ENCODE results near the gene PEF1.

The PEF1 gene

DNA sequence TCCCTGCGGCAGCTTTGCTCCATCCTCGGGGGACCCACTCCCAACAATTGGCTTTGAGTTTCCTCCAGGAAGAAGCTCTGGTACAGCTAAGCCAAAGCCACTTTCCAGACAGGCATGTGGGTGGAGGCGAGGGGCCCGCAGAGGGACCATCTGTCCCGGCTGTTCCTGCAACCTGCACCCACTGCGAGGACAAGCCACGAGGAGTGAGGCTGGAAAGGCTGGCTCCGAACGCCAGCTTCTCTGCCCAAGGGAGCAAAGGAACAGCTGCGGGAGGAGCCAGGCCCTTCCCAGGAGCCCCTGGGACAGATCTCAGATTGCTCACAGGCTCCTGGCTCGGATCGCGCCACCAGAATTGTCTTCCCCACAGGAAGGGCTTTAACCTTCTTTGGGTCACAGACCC, 28.3 kb upstream of the PEF1 start:
- no peak for DNase-seq (ENCODE audit: low read depth, low spot score)
- H3K27ac ChIP-seq = no peak overlapping the region

DNA sequence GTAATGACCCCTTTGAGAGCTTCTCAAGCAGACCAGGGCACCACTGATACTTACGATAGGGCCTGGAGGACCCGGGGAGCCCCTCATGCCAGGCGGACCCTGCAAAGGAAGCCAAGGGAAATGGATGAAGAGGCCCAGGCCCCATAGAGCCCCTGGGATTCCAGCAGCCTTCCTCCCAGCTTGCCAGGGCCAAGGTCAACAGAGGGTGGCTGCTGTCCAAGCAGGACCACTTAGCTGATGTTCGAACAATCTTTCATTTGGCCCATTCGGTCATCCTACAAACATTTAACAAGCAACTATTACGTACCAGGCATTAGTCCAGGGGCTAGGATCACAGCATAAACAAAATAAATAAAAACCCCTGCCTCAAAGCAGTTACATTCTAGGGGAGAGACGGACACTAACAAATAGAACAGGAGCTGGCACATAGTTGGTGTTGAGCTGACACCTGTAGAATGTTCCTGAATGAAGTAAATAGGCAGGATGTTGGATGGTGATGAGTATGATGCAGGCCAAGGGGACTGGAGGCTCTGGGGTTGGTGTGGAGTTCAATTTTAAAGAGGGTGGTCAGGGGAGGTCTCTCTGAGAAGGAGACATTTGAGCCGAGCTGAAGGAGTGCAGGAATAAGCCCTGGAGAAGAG, 27.0 kb upstream of the PEF1 start:
- DNase-seq (ENCODE audit: low read depth, low spot score) = no peak

DNA sequence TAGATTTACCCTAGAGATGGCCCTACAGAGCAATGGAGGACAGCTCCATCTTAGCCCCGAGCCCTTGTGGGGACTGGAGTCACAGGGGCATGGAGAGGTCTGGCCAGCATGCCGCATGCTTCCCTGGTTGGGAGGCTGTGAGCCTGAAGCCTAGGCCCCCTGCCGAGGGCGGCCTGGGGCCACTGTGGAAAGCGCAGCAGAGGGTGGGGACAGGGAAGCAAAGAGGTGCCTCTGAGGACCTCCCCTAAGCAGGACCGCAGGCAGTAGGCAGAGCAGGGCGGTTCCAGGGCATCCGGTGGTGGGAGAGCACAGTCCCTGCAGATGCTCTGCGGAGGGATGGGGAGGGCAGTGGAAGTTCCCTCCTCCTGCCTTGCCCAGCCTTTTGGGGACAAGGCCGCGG, 26.5 kb upstream of the PEF1 start:
- DNase-seq (ENCODE audit: low read depth, low spot score) = no peak
- no peak overlapping the region for H3K27ac ChIP-seq

More for the DNA sequence above, 27.0 kb upstream of the PEF1 start:
- no peak overlapping the region for H3K27ac ChIP-seq

DNA sequence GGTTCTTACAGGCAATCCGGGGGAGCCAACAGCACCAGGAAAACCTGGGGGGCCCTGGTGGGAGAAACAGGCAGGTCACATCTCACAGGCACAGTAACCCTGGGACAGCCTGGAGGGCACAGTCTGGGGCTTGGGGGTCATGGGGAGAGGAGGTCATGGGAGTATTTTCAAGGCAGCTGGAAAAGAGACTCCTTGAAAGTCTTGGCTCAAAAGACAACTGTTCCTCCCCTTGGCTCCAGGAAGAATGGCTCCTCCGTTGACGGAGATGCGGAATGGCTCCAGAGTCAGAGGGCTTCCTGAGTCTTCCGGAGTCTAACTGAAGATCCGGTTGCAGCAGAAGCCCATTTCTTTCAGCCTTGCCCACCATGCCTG, 25.9 kb upstream of the PEF1 start:
- no peak for DNase-seq (ENCODE audit: low read depth, low spot score)
- H3K27ac ChIP-seq = peak overlapping the region; percentile 82

DNA sequence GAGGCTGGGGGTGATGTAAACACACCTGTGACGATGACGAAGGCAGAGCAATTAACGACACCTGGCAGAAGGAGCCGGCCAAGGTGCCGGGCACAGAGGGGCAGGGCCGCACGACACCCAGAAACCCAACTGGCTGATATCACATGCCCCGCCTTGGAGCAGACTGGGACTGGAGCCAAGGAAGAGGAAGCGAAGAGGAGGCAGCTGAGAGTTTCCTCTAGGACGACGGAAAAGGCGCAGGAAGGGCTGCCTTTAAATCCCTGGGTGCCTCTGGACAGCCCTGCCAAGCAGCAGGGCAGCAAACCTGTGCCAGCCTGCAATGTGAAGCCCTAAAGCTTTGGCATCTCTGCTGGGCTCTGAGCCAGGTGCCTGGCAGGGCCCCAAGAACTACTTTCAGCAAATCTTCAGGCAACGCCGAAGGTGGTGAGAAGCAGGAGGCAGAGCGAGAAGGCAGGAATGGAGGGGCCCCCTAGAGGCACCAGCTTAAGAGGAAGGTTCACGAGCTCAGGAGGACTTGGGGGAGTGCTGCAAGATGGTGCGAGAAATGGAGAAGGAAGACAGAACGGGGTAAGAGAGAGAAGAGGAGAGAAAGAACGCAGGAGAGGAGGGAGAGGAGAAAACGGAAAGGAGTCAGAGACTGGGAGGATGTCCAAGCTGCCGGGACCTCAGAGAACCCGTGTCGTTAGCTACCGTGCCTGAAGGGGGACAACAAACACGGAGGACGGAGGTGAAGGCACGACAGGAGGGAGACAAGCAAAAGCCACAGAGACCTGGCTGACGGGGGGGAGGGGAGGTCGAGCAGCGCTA, 25.3 kb upstream of the PEF1 start:
- peak overlapping the region; percentile 82 for H3K27ac ChIP-seq
- DNase-seq (ENCODE audit: low read depth, low spot score) = peak; percentile 78

DNA sequence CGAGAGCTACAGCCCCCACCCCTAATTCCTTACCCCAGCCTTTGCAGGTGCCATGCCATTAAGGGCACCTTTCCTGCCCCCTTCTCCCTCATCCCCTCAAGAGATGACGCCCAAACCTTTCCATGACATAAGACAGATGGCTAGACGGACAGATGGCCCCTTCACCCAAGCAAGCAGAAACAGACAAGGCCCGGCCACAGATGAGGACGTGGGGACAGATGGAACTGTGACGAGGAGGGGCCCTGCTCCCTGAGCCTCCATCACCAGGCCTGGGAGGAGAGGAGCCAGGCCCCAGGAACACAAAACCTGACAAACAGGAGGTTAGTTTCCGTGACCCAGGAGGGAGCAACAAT, 24.7 kb upstream of the PEF1 start:
- H3K27ac ChIP-seq = peak overlapping the region; percentile 82

DNA sequence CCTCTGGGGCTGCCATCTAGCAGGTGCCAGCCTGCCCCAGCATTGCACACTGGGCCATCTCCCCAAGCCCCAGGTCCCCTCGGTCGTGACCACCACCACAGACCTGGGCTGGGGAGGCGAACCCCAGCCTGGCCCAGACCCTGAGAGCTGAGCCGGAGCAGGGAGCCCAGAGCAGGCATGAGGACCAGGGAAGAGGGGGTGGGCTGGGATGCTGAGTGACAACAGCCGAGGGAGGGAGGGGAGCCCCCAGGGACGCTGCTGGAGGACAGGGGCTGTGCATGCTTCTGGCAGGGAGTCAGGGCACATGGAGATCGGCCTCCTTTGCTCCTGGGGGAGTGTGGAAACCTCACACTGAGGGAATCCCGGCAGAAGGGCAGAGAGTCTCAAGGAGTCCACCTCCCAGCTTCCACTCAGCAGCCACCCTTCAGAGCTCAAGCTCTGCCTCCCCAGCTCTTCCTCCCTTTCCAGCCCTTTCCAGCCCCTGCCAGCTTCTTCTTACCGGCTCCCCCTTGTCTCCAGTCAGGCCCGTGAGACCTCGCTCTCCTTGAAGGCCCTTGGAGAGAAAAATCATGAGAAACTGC, 23.7 kb upstream of the PEF1 start:
- DNase-seq (ENCODE audit: low read depth, low spot score) = no peak
- H3K27ac ChIP-seq = no peak overlapping the region

More for the DNA sequence above, 24.7 kb upstream of the PEF1 start:
- DNase-seq (ENCODE audit: low read depth, low spot score) = no peak

DNA sequence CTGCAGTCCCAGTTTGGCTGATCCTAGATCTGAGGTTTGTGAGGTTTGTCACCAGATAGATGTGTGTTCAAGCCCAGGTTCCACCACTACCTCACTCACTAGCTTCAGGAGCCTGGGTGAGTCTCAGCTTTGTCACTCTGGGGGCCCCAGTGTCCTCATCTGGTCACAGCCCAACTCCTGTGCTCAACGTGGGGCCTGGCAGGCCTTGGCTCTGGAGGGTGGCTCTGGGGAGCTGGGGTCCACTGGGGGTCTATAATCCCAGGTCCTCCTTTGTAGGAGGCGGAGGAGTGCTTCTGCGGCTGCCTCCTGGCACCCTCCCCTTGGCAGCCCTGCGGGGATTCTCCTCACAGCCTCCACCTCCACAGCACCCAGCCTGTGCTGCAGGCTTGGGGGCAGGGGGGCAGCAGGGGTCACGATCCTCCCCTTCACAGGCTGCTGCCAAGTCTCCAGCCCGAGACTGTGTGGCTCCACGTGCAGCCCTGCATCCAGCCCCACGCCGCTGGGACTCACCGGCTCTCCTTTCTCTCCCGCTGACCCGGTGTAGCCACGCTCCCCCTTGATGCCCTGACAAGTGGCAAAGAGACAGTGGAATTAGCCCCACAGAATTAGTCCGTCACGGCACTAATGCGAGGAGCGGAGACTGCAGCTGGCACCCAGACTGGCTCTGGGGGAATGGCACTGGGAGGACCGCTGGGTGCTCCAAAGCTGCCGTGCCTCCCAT, 22.5 kb upstream of the PEF1 start:
- peak overlapping the region; percentile 56 for H3K27ac ChIP-seq
- no peak for DNase-seq (ENCODE audit: low read depth, low spot score)

DNA sequence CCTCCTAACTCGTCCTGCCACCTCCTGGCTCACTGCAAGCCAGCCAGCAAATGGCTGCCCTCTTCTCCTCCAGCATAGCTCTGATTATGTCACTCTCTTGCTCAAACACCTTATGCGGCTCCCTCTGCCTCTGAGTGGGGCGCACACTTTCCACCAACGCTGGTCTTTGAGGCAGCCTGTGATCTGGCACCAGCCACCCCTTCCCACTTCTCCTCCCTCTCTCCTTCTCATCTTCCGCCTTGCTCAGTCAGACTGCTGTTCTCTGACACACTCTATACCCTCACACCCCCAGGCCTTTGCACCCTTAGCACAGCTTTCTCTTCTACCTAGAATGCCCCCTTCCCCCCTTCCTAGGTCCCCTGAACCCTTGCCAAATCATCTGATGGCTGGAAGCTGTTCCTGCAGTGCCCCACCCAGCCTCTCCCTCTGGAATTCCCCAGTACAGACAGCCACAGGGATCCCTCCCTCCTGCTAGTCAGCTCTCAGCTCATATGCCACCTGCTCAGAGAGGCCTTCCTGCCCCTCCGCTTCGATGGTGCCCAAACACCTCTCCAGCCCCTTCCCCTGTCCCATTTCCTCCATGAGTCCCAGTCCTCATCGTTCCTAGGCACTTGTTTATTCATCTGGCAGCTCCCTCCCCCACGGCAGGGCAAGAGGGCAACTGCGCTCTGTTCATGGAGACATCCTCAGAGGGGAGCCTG, 21.7 kb upstream of the PEF1 start:
- DNase-seq (ENCODE audit: low read depth, low spot score) = peak; percentile 61
- peak overlapping the region; percentile 56 for H3K27ac ChIP-seq

DNA sequence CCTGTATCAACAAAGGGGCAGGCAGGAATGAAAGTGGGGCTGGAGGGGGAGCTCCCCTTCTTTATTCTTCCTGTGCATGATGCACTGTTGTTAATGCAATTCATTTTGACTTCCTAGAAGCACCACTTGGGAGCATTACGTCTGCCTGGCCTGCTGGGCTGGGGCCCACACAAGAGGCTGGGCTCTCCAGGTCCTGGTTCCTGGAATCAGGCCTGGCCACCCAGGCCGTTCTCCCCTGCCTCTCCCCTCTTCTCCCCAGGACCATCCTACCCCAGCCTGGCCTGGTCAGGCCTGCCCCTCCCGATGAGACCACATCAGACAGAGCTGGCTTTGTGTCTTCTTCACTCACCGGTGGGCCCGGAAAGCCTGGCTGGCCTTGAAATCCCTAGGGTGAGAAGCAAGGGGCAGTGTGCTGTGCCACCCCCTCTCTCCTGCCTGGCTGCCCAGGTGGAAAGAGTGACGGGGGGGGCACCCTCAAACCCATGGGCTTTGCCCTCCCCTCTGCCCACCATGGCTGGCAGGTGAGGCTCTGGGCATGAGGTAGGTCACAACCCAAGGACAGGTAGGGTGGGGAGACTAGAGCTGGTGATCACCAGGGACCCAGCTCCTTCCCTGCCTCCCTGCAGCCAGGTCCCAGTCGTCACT, 20.7 kb upstream of the PEF1 start:
- DNase-seq (ENCODE audit: low read depth, low spot score) = no peak
- H3K27ac ChIP-seq = no peak overlapping the region

DNA sequence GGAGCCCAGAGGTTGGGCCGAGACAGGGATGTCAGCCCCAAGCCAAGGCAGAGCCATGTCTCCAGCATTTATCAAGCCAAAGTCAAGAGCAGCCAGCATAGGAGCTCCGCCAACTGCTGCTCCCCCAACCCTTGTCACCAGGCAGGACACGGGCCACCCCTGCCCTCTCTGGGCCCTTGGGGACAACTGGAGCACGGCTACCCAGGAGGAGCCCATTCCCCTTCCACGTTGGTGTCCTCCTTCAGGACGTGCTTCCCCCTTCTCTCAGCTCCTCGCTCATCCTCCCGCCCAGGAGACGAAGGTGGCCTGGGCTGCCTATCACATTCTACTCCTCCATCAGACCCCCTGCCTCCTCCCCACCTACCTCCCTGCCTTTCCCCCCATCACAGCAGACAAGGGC, 19.9 kb upstream of the PEF1 start:
- H3K27ac ChIP-seq = no peak overlapping the region
- DNase-seq (ENCODE audit: low read depth, low spot score) = no peak

DNA sequence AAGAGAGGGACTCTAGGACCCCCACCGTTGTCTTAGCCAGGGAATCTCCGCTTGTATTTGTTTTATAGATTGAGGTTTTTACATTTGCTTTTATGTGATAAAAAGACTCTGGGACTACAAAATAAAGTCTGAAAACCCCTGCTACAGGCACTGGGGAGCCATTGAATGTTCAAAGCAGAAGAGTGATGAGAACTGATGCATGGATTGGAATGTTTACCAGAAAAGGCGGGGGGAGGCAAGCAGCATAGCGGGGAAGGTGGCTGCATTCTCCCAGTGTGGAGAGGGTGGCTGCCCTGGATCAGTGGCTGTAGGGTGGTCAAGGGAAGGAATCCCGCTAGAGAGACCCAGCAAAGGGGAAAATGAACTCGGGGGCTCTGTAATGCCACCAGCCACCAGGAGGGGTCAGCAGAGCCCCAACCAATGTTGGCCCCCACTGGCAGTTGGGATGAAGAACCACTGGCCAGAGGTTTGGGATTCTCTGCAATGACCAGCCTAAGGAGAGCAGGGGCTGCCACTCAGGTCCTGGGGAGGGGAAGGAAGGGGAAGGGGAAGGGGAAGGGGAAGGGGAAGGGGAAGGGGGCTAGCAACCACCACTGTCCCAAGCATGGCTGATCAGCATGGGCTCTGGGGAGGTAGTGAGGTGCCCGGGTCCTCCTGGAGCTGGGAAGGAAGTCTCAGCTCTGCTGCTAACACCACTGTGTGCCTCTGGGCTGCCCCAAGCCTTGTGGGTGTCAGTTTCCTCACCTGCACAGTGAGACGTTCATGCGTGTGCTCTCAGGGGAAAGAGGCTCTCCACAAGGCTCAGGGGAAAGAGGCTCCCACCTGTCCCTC, 19.2 kb upstream of the PEF1 start:
- no peak overlapping the region for H3K27ac ChIP-seq
- no peak for DNase-seq (ENCODE audit: low read depth, low spot score)

DNA sequence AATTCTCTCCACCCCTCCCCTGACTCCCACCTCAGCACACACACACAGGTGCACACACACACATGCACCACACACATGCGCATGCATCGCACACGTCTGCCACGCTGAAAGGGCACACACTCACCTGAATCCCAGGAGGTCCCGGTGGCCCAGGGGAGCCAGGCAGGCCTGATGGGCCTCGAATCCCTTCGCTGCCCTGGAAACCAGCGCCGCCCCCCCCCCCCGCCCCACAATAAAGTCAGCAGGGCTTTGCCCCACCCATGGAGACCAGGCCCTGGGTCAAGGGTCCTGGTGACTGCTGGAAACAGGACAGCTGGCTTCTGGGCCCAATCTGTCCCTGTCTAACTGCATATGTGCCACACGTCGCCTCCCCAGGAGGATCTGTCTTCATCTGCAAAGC, 17.8 kb upstream of the PEF1 start:
- DNase-seq (ENCODE audit: low read depth, low spot score) = no peak
- H3K27ac ChIP-seq = no peak overlapping the region

DNA sequence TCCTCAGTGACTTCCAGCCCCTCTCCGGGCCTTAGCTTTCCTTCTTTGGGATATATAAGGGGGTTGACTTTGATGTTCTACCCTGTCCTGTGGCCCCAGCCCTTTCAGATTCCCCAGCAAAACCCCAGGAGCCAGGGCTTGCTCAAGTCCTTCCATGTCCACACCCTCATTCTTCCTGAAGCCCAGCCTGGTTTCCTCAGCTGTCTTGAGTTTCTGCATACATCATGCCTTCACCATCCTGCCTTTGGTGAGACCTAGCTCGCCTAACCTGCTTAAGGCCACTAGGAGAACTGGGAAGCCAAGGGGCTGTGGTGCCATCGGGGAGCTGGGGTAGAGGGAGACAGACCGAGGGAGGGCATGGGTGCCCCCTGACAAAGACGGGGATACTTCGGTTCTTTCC, 17.2 kb upstream of the PEF1 start:
- no peak overlapping the region for H3K27ac ChIP-seq
- no peak for DNase-seq (ENCODE audit: low read depth, low spot score)

DNA sequence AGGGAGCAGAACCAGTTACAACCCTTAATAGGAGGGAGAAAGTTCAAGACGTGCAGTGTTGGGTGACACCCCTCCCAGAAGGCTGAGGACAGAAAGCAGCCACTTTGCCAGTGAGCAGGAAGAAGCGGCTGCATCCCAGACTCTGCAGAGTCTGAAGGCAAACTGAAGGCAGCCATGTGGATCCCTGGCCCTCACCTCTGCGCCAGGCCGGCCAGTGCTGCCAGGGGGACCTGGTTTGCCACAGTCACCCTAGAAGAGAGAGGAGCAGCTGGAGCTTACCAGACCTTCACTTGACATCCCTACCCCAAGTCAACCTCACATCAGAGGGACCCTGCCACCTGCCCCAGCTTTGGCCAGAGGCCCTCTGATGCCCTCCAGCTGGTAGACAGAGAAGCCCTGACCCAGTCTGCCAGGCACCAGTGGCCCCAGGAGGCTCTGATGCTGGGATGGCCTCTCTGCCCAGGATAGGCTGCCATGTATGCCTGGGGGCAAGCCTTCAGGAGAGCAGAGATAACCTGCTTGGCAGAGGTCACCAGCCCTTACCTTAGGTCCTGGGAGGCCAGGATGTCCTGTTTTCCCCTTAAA, 16.3 kb upstream of the PEF1 start:
- no peak overlapping the region for H3K27ac ChIP-seq
- no peak for DNase-seq (ENCODE audit: low read depth, low spot score)

DNA sequence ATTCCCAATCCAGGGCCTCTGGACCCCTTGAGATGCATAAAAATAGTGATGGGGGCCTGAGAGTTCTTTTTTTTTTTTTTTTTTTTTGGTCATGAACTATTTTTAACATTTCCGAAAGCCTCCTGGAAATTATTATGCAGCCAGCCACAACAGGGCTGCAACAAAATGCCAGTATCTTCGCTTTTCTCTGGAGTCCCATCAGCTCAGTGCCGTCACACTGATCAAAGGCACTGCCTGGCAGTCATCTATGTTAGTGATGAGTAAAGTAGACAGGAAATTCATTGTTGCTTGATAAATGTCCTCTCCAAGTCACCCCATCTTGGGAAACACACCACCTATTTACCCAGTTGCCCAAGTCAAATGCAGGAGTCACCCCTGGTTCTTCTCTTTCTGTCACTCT, 15.2 kb upstream of the PEF1 start:
- no peak overlapping the region for H3K27ac ChIP-seq
- no peak for DNase-seq (ENCODE audit: low read depth, low spot score)

DNA sequence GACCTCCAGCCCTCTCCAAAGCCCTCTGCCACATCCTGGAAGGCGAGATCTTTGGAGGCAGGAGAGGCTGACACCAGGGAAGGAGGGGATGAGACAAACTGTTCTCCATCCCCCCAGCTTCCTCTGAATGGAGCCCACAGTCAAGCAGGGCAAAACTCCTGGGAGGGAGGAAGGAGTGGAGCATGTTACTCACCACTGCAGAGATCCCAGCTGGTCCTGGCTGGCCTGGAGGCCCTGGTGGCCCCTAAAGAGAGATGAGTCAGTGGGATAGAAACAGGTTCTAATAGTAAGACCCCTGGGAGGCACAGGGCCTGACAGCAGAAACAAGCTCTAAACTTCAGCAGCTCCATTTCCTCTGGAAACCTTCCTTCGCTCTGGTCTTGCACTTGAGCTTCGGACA, 14.0 kb upstream of the PEF1 start:
- H3K27ac ChIP-seq = no peak overlapping the region
- DNase-seq (ENCODE audit: low read depth, low spot score) = no peak

DNA sequence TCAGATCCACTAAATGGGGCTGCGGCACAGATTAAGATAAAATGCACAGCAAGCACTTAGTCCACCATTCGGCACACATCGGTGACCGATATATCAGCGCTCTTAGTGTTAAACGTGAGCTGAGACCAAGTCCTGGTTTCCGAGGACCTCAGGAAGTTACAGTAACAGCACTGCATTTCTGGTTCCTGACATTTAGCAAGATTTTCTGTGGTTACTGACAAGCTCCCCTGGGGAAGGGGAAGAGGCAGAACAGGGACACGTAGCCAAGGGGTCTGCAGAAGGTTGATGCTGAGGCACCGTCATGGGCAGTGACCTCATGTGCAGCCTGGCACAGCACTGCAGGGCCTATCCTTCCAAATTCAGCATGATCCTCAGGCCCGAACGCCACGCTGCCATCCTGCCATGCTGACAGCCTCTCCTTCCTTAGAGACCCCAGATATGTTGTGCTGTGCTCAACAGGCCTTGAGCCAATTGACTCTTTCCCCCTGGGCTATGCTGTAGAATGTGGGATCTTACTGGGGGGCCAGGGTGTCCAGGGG, 13.4 kb upstream of the PEF1 start:
- no peak overlapping the region for H3K27ac ChIP-seq

More for the DNA sequence above, 13.4 kb upstream of the PEF1 start:
- DNase-seq (ENCODE audit: low read depth, low spot score) = no peak
